IPS-15b (cell line): Measurements from ENCODE around the gene E2F8.
"Not testable (repeated sequence)": the region's sequence is repeated elsewhere in the genome, so short reads cannot be mapped to it uniquely, and the experiment has no call there.

ENCODE experiments used
- H3K27me3 ChIP-seq: one replicate; pipeline ENCODE4 v1.6.1; 2013; ENCODE audit warnings: low read length; ENCODE audit not compliant: control insufficient read depth, insufficient read depth
- H3K36me3 ChIP-seq: one replicate; pipeline ENCODE4 v1.6.1; 2013; ENCODE audit warnings: low read length; ENCODE audit not compliant: control insufficient read depth, insufficient read depth
- H3K4me1 ChIP-seq: one replicate; pipeline ENCODE4 v1.6.1; 2013; ENCODE audit warnings: mild to moderate bottlenecking, low read length; ENCODE audit not compliant: control insufficient read depth, insufficient read depth
- H3K4me3 ChIP-seq: one replicate; pipeline ENCODE4 v1.5.1; 2013; ENCODE audit warnings: low read depth, low read length
- H3K9ac ChIP-seq: one replicate; pipeline ENCODE4 v1.6.1; 2013; ENCODE audit warnings: low read depth, mild to moderate bottlenecking, low read length
- H3K9me3 ChIP-seq: one replicate; pipeline ENCODE4 v1.6.1; 2013; ENCODE audit warnings: mild to moderate bottlenecking, low read length; ENCODE audit not compliant: control insufficient read depth, insufficient read depth

Gene E2F8

GRCh38 chr11:19273219-19273618, 32.5 kb upstream of the E2F8 start:
- H3K9me3 ChIP-seq, H3K27me3 ChIP-seq, H3K4me3 ChIP-seq, H3K9ac ChIP-seq, H3K4me1 ChIP-seq, H3K36me3 ChIP-seq: not testable (repeated sequence)

- no peaks in the 10 kb centered on the region for H3K36me3 ChIP-seq
- no peak overlapping the region for H3K9ac ChIP-seq
- H3K27me3 ChIP-seq = no peaks in the 10 kb centered on the region
- H3K9me3 ChIP-seq = no peaks in the 10 kb centered on the region
- no peaks in the 10 kb centered on the region for H3K4me1 ChIP-seq
- no peak overlapping the region for H3K4me3 ChIP-seq
Observed at GRCh38 chr11:19268909-19269308, 28.2 kb upstream of the E2F8 start.

- H3K9ac ChIP-seq = no peak overlapping the region
Observed at GRCh38 chr11:19267567-19267966, 26.8 kb upstream of the E2F8 start.

GRCh38 chr11:19263333-19263732, 22.6 kb upstream of the E2F8 start:
- Histone ChIP-seq H3K9ac (no peak overlapping the region), H3K9me3 (no peaks in the 10 kb centered on the region), H3K4me1 (peaks cover 15% of the 10 kb centered on the region), H3K4me3 (no peak overlapping the region), H3K27me3 (no peaks in the 10 kb centered on the region), H3K36me3 (no peaks in the 10 kb centered on the region)

More at GRCh38 chr11:19267567-19267966, 26.8 kb upstream of the E2F8 start:
- H3K4me3 ChIP-seq = no peak overlapping the region
- H3K27me3 ChIP-seq = no peaks in the 10 kb centered on the region
- H3K9me3 ChIP-seq = no peaks in the 10 kb centered on the region
- peaks cover 9% of the 10 kb centered on the region for H3K4me1 ChIP-seq
- no peaks in the 10 kb centered on the region for H3K36me3 ChIP-seq

- H3K4me1 ChIP-seq = peaks cover 15% of the 10 kb centered on the region
- no peaks in the 10 kb centered on the region for H3K36me3 ChIP-seq
- H3K4me3 ChIP-seq = no peak overlapping the region
- no peaks in the 10 kb centered on the region for H3K9me3 ChIP-seq
- H3K27me3 ChIP-seq = no peaks in the 10 kb centered on the region
- no peak overlapping the region for H3K9ac ChIP-seq
Observed at GRCh38 chr11:19259487-19260345, 19.0 kb upstream of the E2F8 start.

- Histone ChIP-seq H3K4me1 (peaks cover 15% of the 10 kb centered on the region), H3K27me3 (no peaks in the 10 kb centered on the region), H3K9me3 (no peaks in the 10 kb centered on the region), H3K4me3 (no peak overlapping the region), H3K9ac (no peak overlapping the region), H3K36me3 (no peaks in the 10 kb centered on the region)
Observed at GRCh38 chr11:19258641-19259230, 18.0 kb upstream of the E2F8 start.

GRCh38 chr11:19254441-19254840, 13.7 kb upstream of the E2F8 start:
- not testable (repeated sequence) for H3K27me3 ChIP-seq, H3K9ac ChIP-seq

GRCh38 chr11:19253817-19254216, 13.1 kb upstream of the E2F8 start:
- no peaks in the 10 kb centered on the region for H3K36me3 ChIP-seq
- no peak overlapping the region for H3K9ac ChIP-seq
- H3K4me3 ChIP-seq = no peak overlapping the region
- H3K27me3 ChIP-seq = no peaks in the 10 kb centered on the region
- no peaks in the 10 kb centered on the region for H3K4me1 ChIP-seq
- H3K9me3 ChIP-seq = no peaks in the 10 kb centered on the region

More at GRCh38 chr11:19254441-19254840, 13.7 kb upstream of the E2F8 start:
- not testable (repeated sequence) for H3K36me3 ChIP-seq, H3K4me1 ChIP-seq, H3K4me3 ChIP-seq, H3K9me3 ChIP-seq

- H3K36me3 ChIP-seq = no peaks in the 10 kb centered on the region
- no peaks in the 10 kb centered on the region for H3K4me1 ChIP-seq
- no peaks in the 10 kb centered on the region for H3K9me3 ChIP-seq
- H3K4me3 ChIP-seq = no peak overlapping the region
- H3K9ac ChIP-seq = no peak overlapping the region
- H3K27me3 ChIP-seq = no peaks in the 10 kb centered on the region
Observed at GRCh38 chr11:19253153-19253745, 12.5 kb upstream of the E2F8 start.

GRCh38 chr11:19252394-19253152, 11.8 kb upstream of the E2F8 start:
- no peaks in the 10 kb centered on the region for H3K27me3 ChIP-seq
- H3K4me1 ChIP-seq = no peaks in the 10 kb centered on the region
- H3K9me3 ChIP-seq = no peaks in the 10 kb centered on the region
- H3K36me3 ChIP-seq = no peaks in the 10 kb centered on the region
- H3K9ac ChIP-seq = no peak overlapping the region
- H3K4me3 ChIP-seq = no peak overlapping the region

GRCh38 chr11:19251577-19251976, 10.8 kb upstream of the E2F8 start:
- no peaks in the 10 kb centered on the region for H3K9me3 ChIP-seq
- H3K4me3 ChIP-seq = no peak overlapping the region
- H3K27me3 ChIP-seq = no peaks in the 10 kb centered on the region
- no peaks in the 10 kb centered on the region for H3K4me1 ChIP-seq
- no peaks in the 10 kb centered on the region for H3K36me3 ChIP-seq
- no peak overlapping the region for H3K9ac ChIP-seq
